PFSK-1 (cell line): ENCODE measurements around the gene LRRC26.

ENCODE experiments used
- FOXP2 ChIP-seq: optimal IDR thresholded peaks from 2 replicates; pipeline ENCODE3; 2011; ENCODE audit warnings: borderline replicate concordance, control low read depth, inconsistent platforms; ENCODE audit not compliant: insufficient read depth; ENCODE audit errors: extremely low read length, extremely low read depth
- POLR2AphosphoS5 ChIP-seq: IDR thresholded peaks from 2 replicates; pipeline ENCODE4 v1.6.1; 2012; ENCODE audit warnings: low read depth, mild to moderate bottlenecking, control low read depth, low read length, moderate library complexity
- REST ChIP-seq, 2 experiments: IDR thresholded peaks; 2 replicates each; pipeline versions ENCODE4 v1.6.1 to v1.8.0; 2011 to 2012; ENCODE audit warnings: low read depth in 2 of 2, low read length in 2 of 2, control low read depth in 1 of 2, inconsistent platforms in 1 of 2, mild to moderate bottlenecking in 1 of 2, moderate library complexity in 1 of 2; ENCODE audit not compliant: insufficient read depth in 1 of 2
- SIN3A ChIP-seq: IDR thresholded peaks from 2 replicates; pipeline ENCODE4 v1.6.1; 2012; ENCODE audit warnings: mild to moderate bottlenecking, low read length, moderate library complexity, borderline replicate concordance; ENCODE audit not compliant: insufficient read depth
- TAF1 ChIP-seq: IDR thresholded peaks from 2 replicates; pipeline ENCODE4 v1.6.1; 2012; ENCODE audit warnings: low read length, control low read depth, borderline replicate concordance; ENCODE audit not compliant: insufficient read depth

LRRC26 gene

GRCh38 chr9:137160716-137161557 lies 8.9 kb downstream of the LRRC26 start:
- no peak for TF ChIP-seq SIN3A

- TF ChIP-seq TAF1, result no peak
- TF ChIP-seq FOXP2, result no peak
- no peak for TF ChIP-seq SIN3A
- TF ChIP-seq REST (IDR thresholded peaks at IDR 0.05; ENCODE audit: insufficient read depth in 1 of 2, low read depth in 2 of 2, low read length in 2 of 2), result no peak
- no peak for TF ChIP-seq POLR2AphosphoS5
Observed at GRCh38 chr9:137160054-137160425, 9.8 kb downstream of the LRRC26 start.

- TF ChIP-seq POLR2AphosphoS5, result no peak
- no peak for TF ChIP-seq FOXP2
- TF ChIP-seq TAF1, result no peak
- no peak for TF ChIP-seq SIN3A
- no peak for TF ChIP-seq REST (IDR thresholded peaks at IDR 0.05; ENCODE audit: insufficient read depth in 1 of 2, low read depth in 2 of 2, low read length in 2 of 2)
Observed at GRCh38 chr9:137159105-137160053, 10.5 kb downstream of the LRRC26 start.

GRCh38 chr9:137158625-137159024 lies 11.2 kb downstream of the LRRC26 start:
- no peak for TF ChIP-seq FOXP2
- TF ChIP-seq REST (IDR thresholded peaks at IDR 0.05; ENCODE audit: insufficient read depth in 1 of 2, low read depth in 2 of 2, low read length in 2 of 2), result no peak
- no peak for TF ChIP-seq SIN3A
- no peak for TF ChIP-seq POLR2AphosphoS5
- TF ChIP-seq TAF1, result no peak

- TF ChIP-seq POLR2AphosphoS5 (no peak), TAF1 (no peak), FOXP2 (no peak), REST (IDR thresholded peaks at IDR 0.05; ENCODE audit: insufficient read depth in 1 of 2, low read depth in 2 of 2, low read length in 2 of 2) (no peak), SIN3A (no peak)
Observed at GRCh38 chr9:137157618-137158415, 12.0 kb downstream of the LRRC26 start.
